PFSK-1 (cell line): ENCODE data around the gene RASGRP2.

Experiments
- FOXP2 ChIP-seq: optimal IDR thresholded peaks from 2 replicates; pipeline ENCODE3; 2011; ENCODE audit warnings: borderline replicate concordance, control low read depth, inconsistent platforms; ENCODE audit not compliant: insufficient read depth; ENCODE audit errors: extremely low read length, extremely low read depth
- POLR2AphosphoS5 ChIP-seq: IDR thresholded peaks from 2 replicates; pipeline ENCODE4 v1.6.1; 2012; ENCODE audit warnings: low read depth, mild to moderate bottlenecking, control low read depth, low read length, moderate library complexity
- REST ChIP-seq, 2 experiments: IDR thresholded peaks; 2 replicates each; pipeline versions ENCODE4 v1.6.1 to v1.8.0; 2011 to 2012; ENCODE audit warnings: low read depth in 2 of 2, low read length in 2 of 2, control low read depth in 1 of 2, inconsistent platforms in 1 of 2, mild to moderate bottlenecking in 1 of 2, moderate library complexity in 1 of 2; ENCODE audit not compliant: insufficient read depth in 1 of 2
- SIN3A ChIP-seq: IDR thresholded peaks from 2 replicates; pipeline ENCODE4 v1.6.1; 2012; ENCODE audit warnings: mild to moderate bottlenecking, low read length, moderate library complexity, borderline replicate concordance; ENCODE audit not compliant: insufficient read depth
- TAF1 ChIP-seq: IDR thresholded peaks from 2 replicates; pipeline ENCODE4 v1.6.1; 2012; ENCODE audit warnings: low read length, control low read depth, borderline replicate concordance; ENCODE audit not compliant: insufficient read depth

GRCh38 chr11:64759722-64760719 lies 16.1 kb upstream of the RASGRP2 start, which contains the start of gene PYGM:
- TF ChIP-seq REST (IDR thresholded peaks at IDR 0.05; ENCODE audit: insufficient read depth in 1 of 2, low read depth in 2 of 2, low read length in 2 of 2) (no peak), POLR2AphosphoS5 (no peak), TAF1 (no peak), SIN3A (no peak), FOXP2 (no peak)
